ENCODE results near the gene GABARAPL1. TPM values are rescaled to one million over a fixed set of nuclear protein-coding genes. Genes with fewer than 3 reads are reported as not detected.
"Not testable (repeated sequence)": the region's sequence is repeated elsewhere in the genome, so short reads cannot be mapped to it uniquely, and the experiment has no call there.

GABARAPL1 gene
- polyA plus RNA-seq, 3 donors from 2014 or later: 50.8 to 69.3 (median 53.9) TPM

DNA sequence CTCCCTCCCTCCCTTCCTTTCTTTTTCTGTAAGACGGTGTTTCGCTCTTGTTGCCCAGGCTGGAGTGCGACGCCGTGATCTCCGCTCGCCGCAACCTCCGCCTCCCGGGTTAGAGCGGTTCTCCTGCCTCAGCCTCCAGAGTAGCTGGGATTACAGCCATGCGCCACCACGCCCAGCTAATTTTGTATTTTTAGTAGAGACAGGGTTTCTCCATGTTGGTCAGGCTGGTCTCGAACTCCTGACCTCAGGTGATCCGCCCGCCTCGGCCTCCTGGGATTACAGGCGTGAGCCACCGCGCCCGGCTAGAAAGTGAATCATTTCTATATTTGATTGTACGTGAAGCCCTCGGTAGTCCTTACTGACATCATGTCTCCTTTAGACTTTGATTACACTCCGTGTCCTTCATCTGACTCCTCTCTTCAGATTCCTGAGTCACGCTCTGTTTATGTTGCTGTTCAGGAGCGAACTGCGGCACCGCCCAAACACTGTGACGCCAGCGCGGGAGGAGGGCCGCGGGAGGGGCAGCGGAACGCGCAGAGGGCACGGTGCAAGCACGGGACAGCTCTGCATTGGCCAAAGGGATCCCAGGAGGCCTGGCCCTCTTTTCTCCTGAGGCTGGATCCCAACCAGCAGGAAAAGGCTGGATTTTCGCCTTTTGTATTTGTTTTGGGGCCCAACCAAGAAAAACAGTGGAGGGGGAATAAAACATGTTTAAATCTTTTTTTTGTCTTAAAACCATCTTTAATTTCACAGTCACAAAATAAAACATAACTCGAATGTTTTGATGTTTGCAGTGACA is 538 bp upstream of the GABARAPL1 start:
- Mint-ChIP-seq H3K4me1 (peaks cover 36 to 37% of the 10 kb centered on the region in 2 donors), H3K9me3 (no peaks in the 10 kb centered on the region), H3K36me3 (no peaks in the 10 kb centered on the region), H3K4me3 (peak overlapping the region; percentile 92 to 96 (median 94)), H3K27ac (peak overlapping the region; percentile 96 to 100 (median 98)), H3K27me3 (ENCODE audit: low read depth in 3 of 3) (peaks cover 19 to 30% (median 28%) of the 10 kb centered on the region in 3 donors)
- peak; percentile 86 to 91 (median 90) for DNase-seq

DNA sequence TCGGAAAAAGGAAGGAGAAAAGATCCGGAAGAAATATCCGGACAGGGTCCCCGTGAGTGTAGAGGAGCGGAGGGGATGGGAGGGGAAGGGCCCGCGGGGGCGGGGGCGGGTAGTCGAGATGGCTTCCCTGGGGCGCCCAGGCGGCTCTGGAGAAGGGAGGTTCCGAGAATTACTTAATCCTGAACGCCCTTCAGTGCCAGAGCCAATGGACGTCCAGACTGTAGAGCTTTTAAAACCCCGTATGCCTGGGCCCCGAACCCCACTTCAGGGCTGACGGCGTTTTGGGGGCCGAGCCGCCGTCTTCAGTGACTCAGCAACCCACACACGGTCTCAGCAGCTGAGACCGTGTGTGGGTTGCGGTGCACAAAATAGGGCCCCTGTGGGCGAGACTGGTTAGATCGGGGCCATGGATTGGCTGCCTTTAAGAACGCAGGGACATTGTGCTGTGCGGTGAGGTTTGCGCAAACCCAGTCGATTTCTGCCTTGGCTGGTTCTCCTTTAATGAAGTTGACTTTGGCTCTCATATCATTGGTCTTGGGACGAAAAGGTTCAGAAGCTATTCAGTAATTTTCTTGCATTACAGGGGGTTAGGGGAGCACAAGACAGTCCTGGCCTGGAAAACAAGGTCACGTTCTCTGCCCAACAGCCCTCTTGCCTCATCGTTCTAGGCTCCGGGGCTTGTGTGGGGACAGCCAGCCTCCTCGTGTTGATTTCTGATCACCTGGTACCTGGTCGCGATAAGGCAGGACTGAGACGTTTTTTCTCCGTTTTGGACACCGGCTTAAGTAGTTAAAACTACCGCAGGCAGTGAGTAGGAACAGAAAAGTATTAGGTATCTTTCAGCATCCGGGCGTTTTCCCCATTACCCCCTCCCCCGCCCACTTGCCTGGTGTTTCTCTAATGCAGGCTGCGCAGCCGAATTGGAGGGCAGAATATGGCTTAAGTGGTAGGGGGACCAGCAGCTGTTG is 775 bp downstream of the GABARAPL1 start:
- peak; percentile 92 to 94 (median 92) for DNase-seq
- peak overlapping the region; percentile 92 to 96 (median 94) for H3K4me3 Mint-ChIP-seq
- H3K36me3 Mint-ChIP-seq: peaks cover 0 to 4% (median 4%) of the 10 kb centered on the region in 3 donors
- peaks cover 37% of the 10 kb centered on the region in 2 donors for H3K4me1 Mint-ChIP-seq
- no peaks in the 10 kb centered on the region for H3K9me3 Mint-ChIP-seq
- H3K27ac Mint-ChIP-seq: peak overlapping the region; percentile 96 to 100 (median 98)
- H3K27me3 Mint-ChIP-seq (ENCODE audit: low read depth in 3 of 3): peaks cover 19 to 32% (median 28%) of the 10 kb centered on the region in 3 donors

DNA sequence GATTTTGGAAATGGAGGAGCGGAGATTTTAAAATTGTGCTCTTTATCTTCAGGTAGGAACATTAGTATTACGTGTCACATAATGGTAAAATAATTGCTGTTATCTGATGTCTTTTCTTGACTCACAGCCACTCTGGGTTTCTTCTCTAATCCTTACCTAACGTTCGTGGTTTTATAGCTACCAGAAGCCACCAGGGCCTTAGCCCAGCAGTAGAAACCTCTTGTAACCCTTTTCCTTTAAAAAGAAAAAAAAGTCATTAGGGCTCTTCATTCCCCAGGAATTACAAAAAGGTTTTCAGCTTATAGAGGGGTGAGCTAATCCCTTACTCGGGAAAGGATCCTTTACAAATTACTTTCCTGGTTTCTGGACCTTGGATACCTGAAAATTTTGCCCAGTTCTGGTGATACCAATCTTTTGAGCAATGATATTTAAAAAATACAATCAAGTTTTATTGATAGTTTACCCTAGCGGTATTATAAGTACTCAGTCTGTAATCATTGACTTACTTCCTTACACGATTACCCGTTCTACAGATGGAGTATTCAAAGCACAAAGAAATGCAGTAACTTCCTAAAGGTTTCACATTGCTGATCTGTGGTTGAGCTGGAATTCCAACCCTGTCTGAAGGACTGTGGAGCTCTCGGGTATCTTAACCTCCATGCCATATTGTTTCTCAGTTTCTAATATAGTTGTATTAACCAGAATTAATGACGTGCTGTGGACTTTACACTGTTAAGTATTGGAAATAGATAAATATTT is 1.6 kb downstream of the GABARAPL1 start:
- H3K36me3 Mint-ChIP-seq: peaks cover 0 to 4% (median 4%) of the 10 kb centered on the region in 3 donors
- peak overlapping the region; percentile 92 to 96 (median 94) for H3K4me3 Mint-ChIP-seq
- peak overlapping the region; percentile 96 to 100 (median 98) for H3K27ac Mint-ChIP-seq
- H3K27me3 Mint-ChIP-seq (ENCODE audit: low read depth in 3 of 3): peaks cover 19 to 32% (median 28%) of the 10 kb centered on the region in 3 donors
- DNase-seq: peak in 1 of 3 donors; percentile 28
- H3K9me3 Mint-ChIP-seq: no peaks in the 10 kb centered on the region
- peaks cover 37% of the 10 kb centered on the region in 2 donors for H3K4me1 Mint-ChIP-seq

DNA sequence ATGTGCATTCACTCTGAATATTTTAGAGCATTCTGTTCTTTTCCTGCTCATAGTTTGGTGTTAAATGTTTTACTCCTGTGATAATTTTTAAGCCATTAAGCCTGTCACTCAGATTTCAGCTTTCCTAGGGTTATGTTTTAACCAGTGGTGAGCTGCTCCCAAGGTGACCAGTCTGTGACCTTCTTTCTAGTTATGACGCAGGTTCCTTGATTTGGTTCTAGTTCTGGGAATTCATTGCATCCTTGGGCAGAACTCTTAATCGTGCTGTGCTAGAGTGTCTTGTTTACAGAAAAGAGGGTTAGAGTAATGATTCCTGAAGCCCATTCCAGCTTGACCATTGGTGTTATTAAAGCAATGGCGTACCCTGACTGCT is 2.2 kb downstream of the GABARAPL1 start:
- Mint-ChIP-seq H3K27me3 (ENCODE audit: low read depth in 3 of 3) (peaks cover 19 to 32% (median 28%) of the 10 kb centered on the region in 3 donors), H3K4me1 (peaks cover 37% of the 10 kb centered on the region in 2 donors), H3K36me3 (peaks cover 2 to 7% (median 4%) of the 10 kb centered on the region in 3 donors), H3K27ac (peak overlapping the region; percentile 96 to 100 (median 98)), H3K4me3 (peak overlapping the region; percentile 92 to 96 (median 94)), H3K9me3 (no peaks in the 10 kb centered on the region)
- no peak for DNase-seq

DNA sequence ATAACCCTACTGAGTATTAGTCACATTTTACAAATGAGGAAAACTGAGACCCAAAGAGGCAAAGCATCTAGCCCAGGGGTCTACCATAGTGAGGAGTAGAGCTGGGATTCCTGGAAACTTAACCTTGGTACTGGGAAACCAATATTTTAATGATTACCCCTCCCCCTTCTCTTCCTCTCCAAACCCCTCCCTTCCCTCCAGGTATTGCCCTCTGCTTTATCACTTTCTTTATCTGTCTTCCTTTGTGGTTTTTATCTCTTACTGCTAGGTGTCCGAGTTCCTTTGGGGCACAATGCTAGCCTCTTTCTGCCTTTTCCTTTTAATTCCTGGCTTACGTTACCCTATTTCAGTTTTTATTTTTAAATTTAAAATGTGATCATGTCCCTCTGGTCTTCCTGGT is 2.8 kb downstream of the GABARAPL1 start:
- H3K4me1 Mint-ChIP-seq: peaks cover 37% of the 10 kb centered on the region in 2 donors
- peak overlapping the region; percentile 92 to 96 (median 94) for H3K4me3 Mint-ChIP-seq
- H3K27ac Mint-ChIP-seq: peak overlapping the region; percentile 7 to 100 (median 96)
- peaks cover 19 to 32% (median 28%) of the 10 kb centered on the region in 3 donors for H3K27me3 Mint-ChIP-seq (ENCODE audit: low read depth in 3 of 3)
- no peaks in the 10 kb centered on the region for H3K9me3 Mint-ChIP-seq
- DNase-seq: no peak
- peaks cover 7 to 12% (median 8%) of the 10 kb centered on the region in 3 donors for H3K36me3 Mint-ChIP-seq

DNA sequence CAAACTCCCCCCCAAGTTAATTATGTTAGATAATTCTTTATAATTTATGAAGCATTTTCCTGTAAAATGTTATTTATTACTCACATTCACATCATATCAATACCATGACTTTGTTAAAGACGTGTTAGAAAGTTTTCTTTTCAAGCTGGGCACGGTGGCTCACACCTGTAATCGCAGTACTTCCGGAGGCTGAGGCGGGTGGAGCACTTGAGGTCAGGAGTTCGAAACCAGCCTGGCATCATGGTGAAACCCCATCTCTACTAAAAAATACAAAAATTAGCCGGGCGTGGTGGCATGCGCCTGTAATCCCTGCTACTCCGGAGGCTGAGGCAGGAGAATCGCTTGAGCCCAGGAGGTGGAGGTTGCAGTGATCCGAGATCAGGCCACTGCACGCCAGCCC is 3.3 kb downstream of the GABARAPL1 start:
- DNase-seq: peak; percentile 44 to 59 (median 55)
- Mint-ChIP-seq H3K4me3 (peak overlapping the region; percentile 21 to 94 (median 93)), H3K36me3 (peaks cover 12 to 17% (median 13%) of the 10 kb centered on the region in 3 donors), H3K4me1 (peaks cover 37 to 42% of the 10 kb centered on the region in 2 donors), H3K27me3 (ENCODE audit: low read depth in 3 of 3) (peaks cover 19 to 30% (median 28%) of the 10 kb centered on the region in 3 donors), H3K27ac (peak overlapping the region; percentile 12 to 96 (median 44))
- H3K9me3 Mint-ChIP-seq: not testable (repeated sequence)

DNA sequence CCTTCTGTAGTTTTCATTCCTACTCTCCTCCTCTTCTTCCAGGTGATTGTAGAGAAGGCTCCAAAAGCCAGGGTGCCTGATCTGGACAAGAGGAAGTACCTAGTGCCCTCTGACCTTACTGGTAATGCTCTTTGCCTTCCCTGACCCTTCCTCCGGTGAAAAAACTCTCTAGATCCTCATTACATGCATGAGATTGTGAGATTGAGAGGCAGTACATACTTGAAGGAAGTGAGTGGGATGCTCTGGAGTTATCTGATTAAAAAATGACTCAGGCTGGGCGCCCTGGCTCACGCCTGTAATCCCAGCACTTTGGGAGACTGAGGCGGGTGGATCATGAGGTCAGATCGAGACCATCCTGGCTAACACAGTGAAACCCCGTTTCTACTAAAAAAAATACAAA is 5.3 kb downstream of the GABARAPL1 start:
- H3K27me3 Mint-ChIP-seq (ENCODE audit: low read depth in 3 of 3): peaks cover 7 to 18% (median 17%) of the 10 kb centered on the region in 3 donors
- no peak overlapping the region for H3K27ac Mint-ChIP-seq
- no peaks in the 10 kb centered on the region for H3K9me3 Mint-ChIP-seq
- peaks cover 31 to 36% of the 10 kb centered on the region in 2 donors for H3K4me1 Mint-ChIP-seq
- H3K36me3 Mint-ChIP-seq: peaks cover 33 to 38% (median 34%) of the 10 kb centered on the region in 3 donors
- no peak overlapping the region for H3K4me3 Mint-ChIP-seq
- no peak for DNase-seq

DNA sequence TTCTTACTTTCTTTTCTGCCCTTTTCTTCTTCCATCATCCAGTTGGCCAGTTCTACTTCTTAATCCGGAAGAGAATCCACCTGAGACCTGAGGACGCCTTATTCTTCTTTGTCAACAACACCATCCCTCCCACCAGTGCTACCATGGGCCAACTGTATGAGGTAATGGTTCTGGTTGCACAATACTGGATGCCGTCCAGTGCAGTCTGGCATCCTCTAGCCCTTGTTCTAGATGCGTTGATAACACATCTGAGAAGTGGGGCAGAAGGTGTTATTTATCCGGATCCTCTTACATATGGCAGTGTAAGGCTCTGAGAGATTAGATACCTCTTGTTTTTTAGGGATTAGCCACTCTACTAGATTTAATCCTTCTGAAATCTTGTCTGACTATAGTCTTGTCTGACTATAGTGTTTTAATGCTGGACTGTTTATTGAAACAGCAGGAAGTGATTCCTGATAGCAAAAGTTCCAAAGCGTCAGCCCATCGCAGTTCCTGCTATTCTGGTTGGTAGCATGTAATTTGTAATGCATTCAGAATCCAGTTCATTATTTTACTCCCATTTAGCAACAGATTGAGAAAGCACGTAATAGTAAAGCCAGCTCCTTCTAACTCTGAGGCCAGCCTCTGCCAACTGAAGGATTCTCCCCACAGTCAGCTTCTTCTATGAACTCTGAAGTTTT is 7.9 kb downstream of the GABARAPL1 start:
- H3K9me3 Mint-ChIP-seq: no peaks in the 10 kb centered on the region
- peak overlapping the region in 2 of 6 donors; percentile 31 to 38 for H3K27ac Mint-ChIP-seq
- H3K27me3 Mint-ChIP-seq (ENCODE audit: low read depth in 3 of 3): peaks cover 1 to 8% (median 6%) of the 10 kb centered on the region in 3 donors
- DNase-seq: no peak
- H3K4me3 Mint-ChIP-seq: no peak overlapping the region
- H3K4me1 Mint-ChIP-seq: peaks cover 15 to 30% of the 10 kb centered on the region in 2 donors
- peaks cover 46 to 54% (median 46%) of the 10 kb centered on the region in 3 donors for H3K36me3 Mint-ChIP-seq

DNA sequence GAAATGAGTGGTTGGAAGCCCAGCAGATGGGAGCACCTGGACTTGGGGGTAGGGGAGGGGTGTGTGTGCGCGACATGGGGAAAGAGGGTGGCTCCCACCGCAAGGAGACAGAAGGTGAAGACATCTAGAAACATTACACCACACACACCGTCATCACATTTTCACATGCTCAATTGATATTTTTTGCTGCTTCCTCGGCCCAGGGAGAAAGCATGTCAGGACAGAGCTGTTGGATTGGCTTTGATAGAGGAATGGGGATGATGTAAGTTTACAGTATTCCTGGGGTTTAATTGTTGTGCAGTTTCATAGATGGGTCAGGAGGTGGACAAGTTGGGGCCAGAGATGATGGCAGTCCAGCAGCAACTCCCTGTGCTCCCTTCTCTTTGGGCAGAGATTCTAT is 9.2 kb downstream of the GABARAPL1 start:
- H3K36me3 Mint-ChIP-seq: peaks cover 46 to 58% (median 53%) of the 10 kb centered on the region in 3 donors

DNA sequence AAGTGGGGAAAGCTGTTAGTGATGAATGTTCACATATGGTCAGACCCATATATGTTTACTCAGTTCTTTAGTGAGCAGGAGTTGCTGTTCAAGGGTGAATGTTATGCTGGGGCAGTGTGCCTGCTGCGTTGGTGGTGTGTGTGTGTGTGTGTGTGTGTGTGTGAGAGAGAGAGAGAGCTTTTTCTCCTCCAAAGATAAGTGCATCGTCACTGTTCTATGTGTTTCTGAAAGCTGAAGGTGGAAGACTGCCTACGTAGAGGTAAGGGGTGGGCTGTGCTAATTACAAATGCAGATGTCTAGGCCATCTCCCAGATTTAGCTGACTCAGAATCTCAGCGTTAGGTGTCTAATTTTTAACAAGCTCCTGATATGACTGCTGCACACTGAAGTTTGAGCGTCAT is 10.5 kb downstream of the GABARAPL1 start:
- peaks cover 46 to 57% (median 49%) of the 10 kb centered on the region in 3 donors for H3K36me3 Mint-ChIP-seq
- H3K27me3 Mint-ChIP-seq (ENCODE audit: low read depth in 3 of 3): peaks cover 0 to 8% (median 4%) of the 10 kb centered on the region in 3 donors
- no peak overlapping the region for H3K4me3 Mint-ChIP-seq
- no peak for DNase-seq
- H3K4me1 Mint-ChIP-seq: peaks cover 6 to 39% of the 10 kb centered on the region in 2 donors
- H3K27ac Mint-ChIP-seq: peak overlapping the region in 1 of 6 donors; percentile 41
- H3K9me3 Mint-ChIP-seq: no peaks in the 10 kb centered on the region

More for the DNA sequence above, 9.2 kb downstream of the GABARAPL1 start:
- H3K27ac Mint-ChIP-seq: peak overlapping the region in 1 of 6 donors; percentile 18
- peaks cover 0 to 8% (median 6%) of the 10 kb centered on the region in 3 donors for H3K27me3 Mint-ChIP-seq (ENCODE audit: low read depth in 3 of 3)
- no peaks in the 10 kb centered on the region for H3K9me3 Mint-ChIP-seq
- no peak overlapping the region for H3K4me3 Mint-ChIP-seq
- DNase-seq: no peak
- peaks cover 8 to 32% of the 10 kb centered on the region in 2 donors for H3K4me1 Mint-ChIP-seq

DNA sequence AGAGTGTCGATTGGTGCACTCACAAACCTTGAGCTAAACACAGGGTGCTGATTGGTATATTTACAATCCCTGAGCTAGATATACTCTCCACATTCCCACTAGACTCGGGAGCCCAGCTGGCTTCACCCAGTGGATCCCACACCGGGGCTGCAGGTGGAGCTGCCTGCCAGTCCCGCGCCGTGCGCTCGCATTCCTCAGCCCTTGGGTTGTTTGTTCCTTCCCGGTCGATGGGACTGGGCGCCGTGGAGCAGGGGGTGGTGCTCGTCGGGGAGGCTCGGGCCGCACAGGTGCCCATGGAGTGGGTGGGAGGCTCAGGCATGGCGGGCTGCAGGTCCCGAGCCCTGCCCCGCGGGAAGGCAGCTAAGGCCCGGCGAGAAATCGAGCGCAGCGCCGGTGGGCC is 12.7 kb downstream of the GABARAPL1 start:
- H3K36me3 Mint-ChIP-seq: peaks cover 38 to 49% (median 45%) of the 10 kb centered on the region in 3 donors
- H3K9me3 Mint-ChIP-seq; H3K27me3 Mint-ChIP-seq (ENCODE audit: low read depth in 3 of 3); H3K4me3 Mint-ChIP-seq; DNase-seq; H3K27ac Mint-ChIP-seq: not testable (repeated sequence)
- peaks cover 6 to 38% of the 10 kb centered on the region in 2 donors for H3K4me1 Mint-ChIP-seq

DNA sequence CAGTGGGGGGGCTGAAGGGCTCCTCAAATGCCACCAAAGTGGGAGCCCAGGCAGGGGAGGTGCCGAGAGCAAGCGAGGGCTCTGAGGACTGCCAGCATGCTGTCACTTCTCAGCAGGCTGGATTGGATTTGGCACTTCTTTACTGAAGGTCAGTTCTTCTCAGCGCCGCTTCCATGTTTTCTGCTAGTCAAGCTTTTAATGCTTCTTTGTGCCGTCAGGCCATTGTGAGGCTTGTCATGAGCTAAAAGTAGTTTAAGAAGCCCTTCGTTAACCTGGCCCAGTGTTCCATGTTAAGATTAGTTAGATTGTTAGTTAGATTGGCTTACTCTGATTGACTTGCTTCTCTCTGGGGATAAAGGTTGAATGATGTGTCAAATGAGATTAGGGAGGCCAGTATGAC is 13.4 kb downstream of the GABARAPL1 start:
- peaks cover 32 to 42% (median 39%) of the 10 kb centered on the region in 3 donors for H3K36me3 Mint-ChIP-seq
- H3K27me3 Mint-ChIP-seq (ENCODE audit: low read depth in 3 of 3): peaks cover 0 to 8% (median 4%) of the 10 kb centered on the region in 3 donors
- peak overlapping the region in 1 of 5 donors; percentile 11 for H3K4me3 Mint-ChIP-seq
- H3K4me1 Mint-ChIP-seq: peaks cover 6 to 32% of the 10 kb centered on the region in 2 donors
- no peak for DNase-seq
- H3K27ac Mint-ChIP-seq: peak overlapping the region in 3 of 6 donors; percentile 4 to 36 (median 20)
- H3K9me3 Mint-ChIP-seq: no peaks in the 10 kb centered on the region
